ENCODE measurements around the gene FOXC1.

The FOXC1 gene

GRCh38 chr6:1643830-1644445 is 34.2 kb downstream of the FOXC1 start:
- DNase-seq (ENCODE audit: low spot score) = no peak

- DNase-seq (ENCODE audit: low spot score) = no peak
Observed at GRCh38 chr6:1644516-1645060, 34.9 kb downstream of the FOXC1 start.

- no peak for DNase-seq (ENCODE audit: low spot score)
Observed at GRCh38 chr6:1645466-1646185, 35.9 kb downstream of the FOXC1 start.

- DNase-seq (ENCODE audit: low spot score) = no peak
Observed at GRCh38 chr6:1651362-1651761, 41.6 kb downstream of the FOXC1 start.

- no peak for DNase-seq (ENCODE audit: low spot score)
Observed at GRCh38 chr6:1652842-1653241, 43.1 kb downstream of the FOXC1 start.

GRCh38 chr6:1654054-1654453 is 44.3 kb downstream of the FOXC1 start:
- DNase-seq (ENCODE audit: low spot score) = no peak

- DNase-seq (ENCODE audit: low spot score) = no peak
Observed at GRCh38 chr6:1657116-1657770, 47.5 kb downstream of the FOXC1 start.

- DNase-seq (ENCODE audit: low spot score) = no peak
Observed at GRCh38 chr6:1657771-1658165, 48.1 kb downstream of the FOXC1 start.

- DNase-seq (ENCODE audit: low spot score) = no peak
Observed at GRCh38 chr6:1658212-1659005, 48.7 kb downstream of the FOXC1 start.

- DNase-seq (ENCODE audit: low spot score) = no peak
Observed at GRCh38 chr6:1659816-1660215, 50.1 kb downstream of the FOXC1 start.

- no peak for DNase-seq (ENCODE audit: low spot score)
Observed at GRCh38 chr6:1662534-1662933, 52.8 kb downstream of the FOXC1 start.

Measured in globus pallidus (tissue), 1 donor.